SK-N-SH (cell line): ENCODE results near the gene CLIC4. TPM values are rescaled to one million over a fixed set of nuclear protein-coding genes. Genes with fewer than 3 reads are reported as not detected.

Experiments used
- CTCF ChIA-PET: fragments of 300-600, 350-600 bp; formaldehyde crosslinking; extraction: SDS; loops from one replicate; lab custom pipeline; 2021; lab: Yijun Ruan, JAX
- POLR2A ChIA-PET: fragments of 350-600 bp; sonication (Branson Sonifier 250); formaldehyde crosslinking; extraction: SDS; loops from one replicate; lab custom pipeline; 2020; ENCODE audit warnings: antibody characterized with exemption, inconsistent platforms; lab: Yijun Ruan, JAX
- DNase-seq: peaks from one replicate; pipeline ENCODE4 v3.0.0; 2012
- H2AFZ ChIP-seq: fragments of 200-600 bp; sonication (generic); 2 replicates; pipeline ENCODE4 v1.8.1; 2016; ENCODE audit warnings: antibody characterized with exemption, mild to moderate bottlenecking, low read depth
- H3F3A ChIP-seq: fragments of 200-600 bp; sonication (generic); replicated peaks from 2 replicates; pipeline ENCODE3; 2016; ENCODE audit warnings: antibody characterized with exemption, mild to moderate bottlenecking; ENCODE audit not compliant: insufficient read depth
- H3K27ac ChIP-seq, 2 experiments: fragments of 200-500 bp in 1 of 2; fragments of 200-600 bp in 1 of 2; sonication (Bioruptor generic) in 1 of 2; sonication (generic), shearing (Covaris generic) in 1 of 2; 2 replicates each; pipeline versions ENCODE4 v1.5.1 to v1.6.1; 2014 to 2016; ENCODE audit warnings: low read depth in 2 of 2, inconsistent platforms in 1 of 2, low read length in 1 of 2, mild to moderate bottlenecking in 1 of 2, mixed read lengths in 1 of 2
- H3K27me3 ChIP-seq: fragments of 200-600 bp; sonication (generic), shearing (Covaris generic); 2 replicates; pipeline ENCODE4 v1.6.1; 2016; ENCODE audit warnings: mixed run types; ENCODE audit not compliant: insufficient read depth
- H3K36me3 ChIP-seq, 2 experiments: fragments of 200-500 bp in 1 of 2; fragments of 200-600 bp in 1 of 2; sonication (Bioruptor generic) in 1 of 2; sonication (generic) in 1 of 2; replicated peaks in 1 of 2; 2 replicates each; pipeline versions ENCODE3 to v1.5.1; 2014 to 2016; ENCODE audit warnings: low read length in 1 of 2, mild to moderate bottlenecking in 1 of 2; ENCODE audit not compliant: insufficient read depth in 2 of 2, control insufficient read depth in 1 of 2
- H3K4me1 ChIP-seq, 2 experiments: fragments of 200-500 bp in 1 of 2; fragments of 200-600 bp in 1 of 2; sonication (Bioruptor generic) in 1 of 2; sonication (generic), shearing (Covaris generic) in 1 of 2; 2 replicates each; pipeline versions ENCODE4 v1.5.1 to v1.6.1; 2014 to 2016; ENCODE audit warnings: low read depth in 1 of 2, low read length in 1 of 2, mixed run types in 1 of 2; ENCODE audit not compliant: insufficient read depth in 2 of 2, control insufficient read depth in 1 of 2
- H3K4me2 ChIP-seq: fragments of 200-600 bp; sonication (generic), shearing (Covaris generic); 2 replicates; pipeline ENCODE4 v1.6.1; 2017; ENCODE audit warnings: mixed run types
- H3K4me3 ChIP-seq, 2 experiments: fragments of 200-500 bp in 1 of 2; fragments of 200-600 bp in 1 of 2; sonication (Bioruptor generic) in 1 of 2; sonication (generic), shearing (Covaris generic) in 1 of 2; 2 replicates each; pipeline versions ENCODE4 v1.5.1 to v1.8.1; 2014 to 2016; ENCODE audit warnings: low read depth in 2 of 2, inconsistent platforms in 1 of 2, low read length in 1 of 2, mild to moderate bottlenecking in 1 of 2, mixed read lengths in 1 of 2, moderate library complexity in 1 of 2
- H3K79me2 ChIP-seq: fragments of 200-600 bp; sonication (generic); 2 replicates; pipeline ENCODE4 v1.8.1; 2017; ENCODE audit warnings: mild to moderate bottlenecking; ENCODE audit not compliant: insufficient read depth
- H3K9ac ChIP-seq: fragments of 200-600 bp; sonication (generic); 2 replicates; pipeline ENCODE4 v1.6.1; 2017; ENCODE audit warnings: mixed run types
- H3K9me2 ChIP-seq: fragments of 200-600 bp; sonication (generic); 2 replicates; pipeline ENCODE4 v1.6.1; 2017; ENCODE audit warnings: mixed run types
- H3K9me3 ChIP-seq: fragments of 200-600 bp; sonication (generic); 2 replicates; pipeline ENCODE4 v1.6.1; 2017; ENCODE audit warnings: mixed run types, mild to moderate bottlenecking, moderate library complexity
- H4K20me1 ChIP-seq: fragments of 200-600 bp; sonication (generic); 2 replicates; pipeline ENCODE4 v1.6.1; 2017; ENCODE audit warnings: mild to moderate bottlenecking, mixed run types; ENCODE audit not compliant: insufficient read depth
- CTCF ChIP-seq: fragments of 200-600 bp; sonication (generic); IDR thresholded peaks from 2 replicates; pipeline ENCODE4 v1.6.1; 2017; ENCODE audit warnings: antibody characterized with exemption, mild to moderate bottlenecking, moderate library complexity
- ELF1 ChIP-seq: IDR thresholded peaks from 2 replicates; pipeline ENCODE4 v1.4.0; 2012
- GABPA ChIP-seq: IDR thresholded peaks from 2 replicates; pipeline ENCODE4 v1.4.0; 2012; ENCODE audit warnings: low read depth, mild to moderate bottlenecking
- NFIC ChIP-seq: IDR thresholded peaks from 2 replicates; pipeline ENCODE4 v1.4.0; 2012; ENCODE audit warnings: borderline replicate concordance
- NRF1 ChIP-seq: IDR thresholded peaks from 2 replicates; pipeline ENCODE4 v1.6.1; 2012; ENCODE audit warnings: low read depth, mild to moderate bottlenecking, low read length
- RCOR1 ChIP-seq: fragments of 150-350 bp; IDR thresholded peaks from 2 replicates; pipeline ENCODE4 v1.6.1; 2017; ENCODE audit warnings: antibody characterized with exemption, low read length
- SIN3A ChIP-seq: IDR thresholded peaks from 2 replicates; pipeline ENCODE4 v1.6.1; 2012; ENCODE audit warnings: low read depth, mild to moderate bottlenecking, low read length, moderate library complexity, borderline replicate concordance
- TAF1 ChIP-seq: IDR thresholded peaks from 2 replicates; pipeline ENCODE4 v1.6.1; 2012; ENCODE audit warnings: low read depth, mild to moderate bottlenecking, low read length, moderate library complexity, borderline replicate concordance
- TEAD4 ChIP-seq: IDR thresholded peaks from 2 replicates; pipeline ENCODE4 v1.4.0; 2012; ENCODE audit warnings: mild to moderate bottlenecking, borderline replicate concordance; ENCODE audit not compliant: insufficient read depth
- USF1 ChIP-seq: IDR thresholded peaks from 2 replicates; pipeline ENCODE4 v1.4.0; 2012; ENCODE audit warnings: low read depth, borderline replicate concordance
- WGBS: methylation state at CpG from one replicate; pipeline ENCODE4 v1.1.6; 2017; ENCODE audit warnings: low lambda C conversion rate; 5-methylcytosine and 5-hydroxymethylcytosine counted together
- polyA plus RNA-seq, 3 experiments: library from polyadenylated mRNA; depleted of rRNA; stranded (reverse); fragments of >200 nt; gene quantifications; 2 replicates each; pipeline ENCODE4 v1.2.3, GENCODE V29; 2012
- TF ChIP-seq, protein P1 (sequence below): IDR thresholded peaks from 2 replicates; pipeline ENCODE4 v1.6.1; 2012; ENCODE audit warnings: mild to moderate bottlenecking, low read depth, low read length, moderate library complexity

Gene CLIC4
- polyA plus RNA-seq, 1 of the 3 experiments (the other 2 are of a cell fraction) = 66.4 TPM

GRCh38 chr1:24870551-24871195 lies 125.4 kb downstream of the CLIC4 start:
- Histone ChIP-seq H3K9me3 (no peaks in the 10 kb centered on the region), H3K4me3 (no peak overlapping the region), H3K9me2 (no peaks in the 10 kb centered on the region), H4K20me1 (no peaks in the 10 kb centered on the region), H3K36me3 (no peaks in the 10 kb centered on the region), H2AFZ (no peak overlapping the region), H3K9ac (no peak overlapping the region), H3K27me3 (no peaks in the 10 kb centered on the region), H3K79me2 (no peaks in the 10 kb centered on the region), H3F3A (no peaks in the 10 kb centered on the region), H3K4me2 (no peak overlapping the region), H3K4me1 (no peaks in the 10 kb centered on the region), H3K27ac (no peak overlapping the region)
- peak; percentile 59 for DNase-seq
- no peak for TF ChIP-seq SIN3A
- 64% methylated on average over 16 of the region's 20 CpGs for WGBS
- CTCF ChIA-PET = interaction anchor here (1.5 kb wide), 1 partner anchor 27 kb away, joined by 5 read pairs; no protein-coding TSS in a partner anchor
- POLR2A ChIA-PET = no interaction called here

DNA sequence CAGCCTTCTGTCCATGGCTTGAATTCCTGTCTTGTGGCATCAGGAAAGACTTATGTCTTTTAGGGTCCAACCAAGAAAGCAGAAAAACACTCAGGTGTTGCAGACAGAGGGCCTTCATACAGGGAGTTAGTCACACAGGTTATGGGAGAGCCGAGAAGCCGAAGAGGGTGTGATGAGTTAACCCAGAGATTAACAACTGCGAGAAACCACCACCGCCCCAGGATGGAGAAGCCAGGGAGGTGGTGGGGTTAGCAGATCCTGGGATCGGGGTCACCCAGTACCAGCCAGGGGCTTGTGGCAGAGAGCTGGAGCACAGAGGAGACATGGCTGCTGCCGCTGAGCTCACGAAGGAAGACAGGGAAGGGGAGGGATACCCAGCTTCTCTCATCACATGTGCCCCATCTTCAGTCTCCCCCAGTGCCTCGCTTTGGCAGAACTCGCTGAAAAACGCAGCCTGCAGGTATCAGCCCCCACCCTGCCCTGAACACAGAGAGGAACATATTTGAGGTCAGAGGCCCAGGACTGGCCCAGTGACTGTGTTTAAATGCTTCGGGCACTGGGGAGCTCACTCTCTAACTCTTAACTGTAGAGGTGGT lies 126.2 kb downstream of the CLIC4 start:
- WGBS = 93% methylated on average over 5 of the region's 11 CpGs
- Histone ChIP-seq H3K9me2 (no peaks in the 10 kb centered on the region), H3K4me1 (no peaks in the 10 kb centered on the region), H3K79me2 (no peaks in the 10 kb centered on the region), H3K9me3 (no peaks in the 10 kb centered on the region), H3K4me3 (no peak overlapping the region), H3K36me3 (no peaks in the 10 kb centered on the region), H3F3A (no peaks in the 10 kb centered on the region), H2AFZ (no peak overlapping the region), H4K20me1 (no peaks in the 10 kb centered on the region), H3K27me3 (no peaks in the 10 kb centered on the region), H3K9ac (no peak overlapping the region), H3K4me2 (no peak overlapping the region), H3K27ac (no peak overlapping the region)
- TF ChIP-seq TAF1 (no peak), USF1 (no peak), CTCF (no peak), GABPA (no peak), ELF1 (no peak), NFIC (no peak), RCOR1 (no peak), NRF1 (no peak), TEAD4 (no peak)
- TF ChIP-seq, protein P1, sequence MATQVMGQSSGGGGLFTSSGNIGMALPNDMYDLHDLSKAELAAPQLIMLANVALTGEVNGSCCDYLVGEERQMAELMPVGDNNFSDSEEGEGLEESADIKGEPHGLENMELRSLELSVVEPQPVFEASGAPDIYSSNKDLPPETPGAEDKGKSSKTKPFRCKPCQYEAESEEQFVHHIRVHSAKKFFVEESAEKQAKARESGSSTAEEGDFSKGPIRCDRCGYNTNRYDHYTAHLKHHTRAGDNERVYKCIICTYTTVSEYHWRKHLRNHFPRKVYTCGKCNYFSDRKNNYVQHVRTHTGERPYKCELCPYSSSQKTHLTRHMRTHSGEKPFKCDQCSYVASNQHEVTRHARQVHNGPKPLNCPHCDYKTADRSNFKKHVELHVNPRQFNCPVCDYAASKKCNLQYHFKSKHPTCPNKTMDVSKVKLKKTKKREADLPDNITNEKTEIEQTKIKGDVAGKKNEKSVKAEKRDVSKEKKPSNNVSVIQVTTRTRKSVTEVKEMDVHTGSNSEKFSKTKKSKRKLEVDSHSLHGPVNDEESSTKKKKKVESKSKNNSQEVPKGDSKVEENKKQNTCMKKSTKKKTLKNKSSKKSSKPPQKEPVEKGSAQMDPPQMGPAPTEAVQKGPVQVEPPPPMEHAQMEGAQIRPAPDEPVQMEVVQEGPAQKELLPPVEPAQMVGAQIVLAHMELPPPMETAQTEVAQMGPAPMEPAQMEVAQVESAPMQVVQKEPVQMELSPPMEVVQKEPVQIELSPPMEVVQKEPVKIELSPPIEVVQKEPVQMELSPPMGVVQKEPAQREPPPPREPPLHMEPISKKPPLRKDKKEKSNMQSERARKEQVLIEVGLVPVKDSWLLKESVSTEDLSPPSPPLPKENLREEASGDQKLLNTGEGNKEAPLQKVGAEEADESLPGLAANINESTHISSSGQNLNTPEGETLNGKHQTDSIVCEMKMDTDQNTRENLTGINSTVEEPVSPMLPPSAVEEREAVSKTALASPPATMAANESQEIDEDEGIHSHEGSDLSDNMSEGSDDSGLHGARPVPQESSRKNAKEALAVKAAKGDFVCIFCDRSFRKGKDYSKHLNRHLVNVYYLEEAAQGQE = no peak
- no peak for DNase-seq
- CTCF ChIA-PET = interaction anchor here (1.5 kb wide), 1 partner anchor 27 kb away, joined by 5 read pairs; no protein-coding TSS in a partner anchor
- POLR2A ChIA-PET = no interaction called here
